ENCODE measurements around the gene P2RY8.
A peak's percentile ranks its signal among the peaks of the same experiment; 100 is the strongest.

The P2RY8 gene

DNA sequence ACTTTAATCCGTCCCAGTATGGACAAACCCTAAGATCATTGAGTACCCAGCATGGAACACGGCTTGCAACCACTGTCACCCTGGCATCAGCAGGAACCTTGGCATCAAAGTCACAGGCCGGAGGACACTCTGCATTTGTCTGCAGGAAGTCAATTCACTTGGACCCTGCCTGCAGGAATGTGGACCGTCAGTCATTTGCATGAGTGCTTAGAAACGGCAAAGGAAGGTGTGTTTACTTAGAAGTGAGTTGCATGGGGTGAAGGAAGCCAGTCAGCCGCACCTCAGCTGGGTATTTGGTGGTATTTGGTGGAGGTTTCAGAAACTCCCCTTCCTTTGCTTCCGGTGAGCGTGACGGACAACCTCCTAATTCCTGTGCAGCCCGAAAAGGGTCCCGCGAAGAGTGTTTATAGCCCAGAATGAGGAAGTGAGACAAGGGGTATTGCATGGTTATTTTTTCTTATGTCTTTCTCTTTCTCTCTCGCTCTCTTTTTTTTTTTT, 15.5 kb downstream of the P2RY8 start:
- H3K4me3 Mint-ChIP-seq = peak overlapping the region; percentile 75 to 76
- DNase-seq (peak; percentile 68 to 76 (median 68)), ATAC-seq (replicated peaks) (peak; percentile 92)
- H3K27ac Mint-ChIP-seq = peak overlapping the region; percentile 90 to 92
- peaks cover 50% of the 10 kb centered on the region for H3K36me3 Mint-ChIP-seq (ENCODE audit: insufficient read depth)
- peaks cover 46 to 57% of the 10 kb centered on the region in 2 donors for H3K4me1 Mint-ChIP-seq (ENCODE audit: low read depth in 2 of 2)
- H3K27me3 Mint-ChIP-seq = no peaks in the 10 kb centered on the region
- H3K9me3 Mint-ChIP-seq = peaks cover 0 to 5% of the 10 kb centered on the region in 2 donors

DNA sequence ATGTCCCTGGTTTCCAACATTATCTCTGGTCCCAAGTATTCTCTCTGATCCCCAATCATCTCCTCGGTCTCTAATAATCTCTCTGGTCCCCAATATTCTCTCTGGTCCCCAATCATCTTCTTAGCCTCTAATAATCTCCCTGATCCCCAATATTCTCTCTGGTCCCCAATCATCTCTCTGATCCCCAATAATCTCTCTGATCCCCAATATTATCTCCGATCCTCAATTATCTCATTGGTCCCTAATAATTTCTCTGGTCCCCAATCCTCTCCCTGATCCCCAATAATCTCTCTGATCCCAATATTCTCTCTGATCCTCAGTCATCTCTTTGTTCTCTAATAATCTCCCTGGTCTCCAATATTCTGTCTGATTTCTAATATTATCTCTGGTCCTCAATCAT, 16.6 kb downstream of the P2RY8 start:
- H3K27ac Mint-ChIP-seq = peak overlapping the region; percentile 90 to 92
- no peak for ATAC-seq (replicated peaks)
- peak overlapping the region in 1 of 2 donors; percentile 75 for H3K4me3 Mint-ChIP-seq
- DNase-seq = no peak
- H3K4me1 Mint-ChIP-seq (ENCODE audit: low read depth in 2 of 2) = peaks cover 51 to 64% of the 10 kb centered on the region in 2 donors
- H3K36me3 Mint-ChIP-seq (ENCODE audit: insufficient read depth) = peaks cover 59% of the 10 kb centered on the region
- H3K27me3 Mint-ChIP-seq = no peaks in the 10 kb centered on the region
- H3K9me3 Mint-ChIP-seq = peaks cover 0 to 5% of the 10 kb centered on the region in 2 donors

DNA sequence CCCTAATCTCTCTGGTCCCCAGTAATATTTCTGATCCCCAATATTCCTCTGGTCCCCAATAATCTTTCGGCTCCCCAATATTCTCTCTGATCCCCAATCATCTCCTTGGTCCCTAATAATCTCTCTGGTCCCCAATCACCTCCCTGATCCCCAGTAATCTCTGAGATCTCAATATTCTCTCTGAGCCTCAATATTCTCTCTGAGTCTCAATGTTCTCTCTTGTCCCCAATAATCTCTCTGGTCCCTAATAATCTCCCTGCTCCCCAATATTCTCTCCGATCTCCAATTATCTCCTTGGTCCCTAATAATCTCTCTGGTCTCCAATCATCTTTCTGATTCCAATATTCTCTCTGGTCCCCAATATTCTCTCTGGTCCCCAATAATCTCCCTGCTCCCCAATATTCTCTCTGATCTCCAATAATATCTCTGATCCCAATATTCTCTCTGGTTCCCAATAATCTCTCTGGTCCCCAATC, 17.9 kb downstream of the P2RY8 start:
- peaks cover 51 to 65% of the 10 kb centered on the region in 2 donors for H3K4me1 Mint-ChIP-seq (ENCODE audit: low read depth in 2 of 2)
- ATAC-seq (replicated peaks) (no peak), DNase-seq (no peak)
- H3K36me3 Mint-ChIP-seq (ENCODE audit: insufficient read depth) = peaks cover 61% of the 10 kb centered on the region
- peaks cover 0 to 5% of the 10 kb centered on the region in 2 donors for H3K9me3 Mint-ChIP-seq
- no peaks in the 10 kb centered on the region for H3K27me3 Mint-ChIP-seq
- peak overlapping the region; percentile 90 to 92 for H3K27ac Mint-ChIP-seq
- H3K4me3 Mint-ChIP-seq = peak overlapping the region; percentile 15 to 75

DNA sequence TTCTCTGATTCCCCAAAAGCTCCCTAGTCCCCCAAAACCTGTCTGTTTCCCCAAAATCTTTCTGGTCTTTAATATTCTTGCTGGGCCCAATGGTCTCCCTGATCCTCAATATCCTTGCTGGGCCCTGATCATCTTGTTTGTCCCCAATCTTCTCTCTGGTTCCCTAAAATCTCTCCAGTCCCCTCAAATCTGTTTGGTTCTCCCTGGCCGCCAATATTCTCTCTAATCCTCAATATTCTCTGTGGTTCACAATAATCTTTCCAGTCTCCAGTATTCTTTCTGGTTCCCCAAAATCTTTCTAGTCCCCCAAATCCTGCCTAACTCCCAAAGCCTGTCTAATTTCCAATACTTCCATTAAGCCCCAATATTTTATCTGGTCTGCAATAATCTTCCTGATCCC, 18.5 kb downstream of the P2RY8 start:
- Mint-ChIP-seq H3K4me3 (peak overlapping the region; percentile 6 to 52), H3K4me1 (ENCODE audit: low read depth in 2 of 2) (peaks cover 54 to 70% of the 10 kb centered on the region in 2 donors), H3K9me3 (peaks cover 0 to 5% of the 10 kb centered on the region in 2 donors), H3K27me3 (no peaks in the 10 kb centered on the region), H3K36me3 (ENCODE audit: insufficient read depth) (peaks cover 62% of the 10 kb centered on the region), H3K27ac (peak overlapping the region; percentile 90 to 92)
- ATAC-seq (replicated peaks) (no peak), DNase-seq (no peak)

DNA sequence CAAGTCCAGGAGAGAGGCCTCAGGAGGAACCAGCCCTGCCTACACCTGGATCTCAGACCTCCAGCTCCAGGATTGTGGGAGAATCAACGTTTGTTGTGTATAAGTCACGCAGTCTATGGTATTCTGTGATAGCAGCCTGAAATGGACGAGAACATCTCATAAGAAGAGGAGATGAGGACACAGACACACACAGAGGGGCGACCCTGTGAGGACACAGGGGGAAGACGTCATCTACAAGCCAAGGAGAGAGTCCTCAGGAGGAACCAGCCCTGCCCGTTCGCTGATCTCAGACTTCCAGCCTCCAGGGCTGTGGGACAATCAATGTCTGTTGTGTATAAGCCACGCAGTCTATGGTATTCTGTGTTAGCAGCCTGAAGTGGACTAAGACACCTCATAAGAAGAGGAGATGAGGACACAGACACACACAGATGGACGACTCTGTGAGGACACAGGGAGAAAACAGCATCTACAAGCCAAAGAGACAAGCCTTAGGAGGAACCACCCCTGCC, 20.3 kb downstream of the P2RY8 start:
- peak overlapping the region; percentile 28 to 38 for H3K4me3 Mint-ChIP-seq
- H3K27ac Mint-ChIP-seq = peak overlapping the region; percentile 86 to 90
- no peaks in the 10 kb centered on the region for H3K27me3 Mint-ChIP-seq
- DNase-seq (no peak), ATAC-seq (replicated peaks) (no peak)
- peaks cover 0 to 8% of the 10 kb centered on the region in 2 donors for H3K9me3 Mint-ChIP-seq
- peaks cover 72% of the 10 kb centered on the region for H3K36me3 Mint-ChIP-seq (ENCODE audit: insufficient read depth)
- peaks cover 50 to 73% of the 10 kb centered on the region in 2 donors for H3K4me1 Mint-ChIP-seq (ENCODE audit: low read depth in 2 of 2)

DNA sequence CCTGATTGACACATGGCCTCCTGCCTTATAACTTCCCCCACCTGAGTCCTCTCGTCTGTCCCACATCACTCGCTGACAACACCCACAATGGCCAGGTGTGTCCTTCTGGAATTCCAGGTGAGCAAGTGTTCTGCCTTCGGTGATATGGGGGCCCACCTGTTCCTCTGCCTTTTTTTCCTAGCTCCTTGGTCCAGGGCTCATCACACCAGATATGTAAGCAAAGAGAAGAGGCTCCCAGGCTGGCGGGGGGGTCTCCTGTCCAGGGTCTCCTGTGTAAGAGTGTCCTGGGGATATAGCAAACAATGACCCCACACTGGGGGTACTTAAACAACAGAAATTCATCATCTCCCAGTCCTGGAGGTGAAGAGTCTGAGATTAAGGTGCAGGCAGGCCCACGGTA, 25.2 kb downstream of the P2RY8 start:
- H3K4me1 Mint-ChIP-seq (ENCODE audit: low read depth in 2 of 2) = peaks cover 18 to 37% of the 10 kb centered on the region in 2 donors
- H3K27ac Mint-ChIP-seq = peak overlapping the region; percentile 12 to 59

DNA sequence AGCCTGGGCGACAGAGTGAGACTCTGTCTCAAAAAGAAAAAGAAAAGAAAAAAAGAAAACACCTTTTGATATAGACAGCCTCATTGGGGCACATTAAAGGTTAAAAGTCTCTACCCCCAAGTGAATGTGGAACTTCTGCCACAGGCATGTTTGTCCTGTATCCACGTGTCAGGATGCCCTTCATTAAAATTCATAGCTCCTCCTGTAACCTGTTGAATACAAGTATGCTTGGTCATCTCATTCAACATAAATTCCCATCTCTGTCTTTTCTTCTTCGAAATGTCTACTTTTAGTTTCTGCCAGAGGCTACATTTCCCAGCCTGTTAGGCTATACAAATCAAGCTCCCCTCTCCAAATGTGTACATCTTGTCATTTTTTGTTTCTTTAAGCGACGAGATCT, 25.8 kb downstream of the P2RY8 start:
- Mint-ChIP-seq H3K9me3 (peaks cover 0 to 3% of the 10 kb centered on the region in 2 donors), H3K27me3 (no peaks in the 10 kb centered on the region), H3K4me1 (ENCODE audit: low read depth in 2 of 2) (peaks cover 13 to 34% of the 10 kb centered on the region in 2 donors), H3K36me3 (ENCODE audit: insufficient read depth) (peaks cover 38% of the 10 kb centered on the region), H3K4me3 (no peak overlapping the region), H3K27ac (peak overlapping the region; percentile 12 to 59)
- ATAC-seq (replicated peaks) (no peak), DNase-seq (no peak)

More for the DNA sequence above, 25.2 kb downstream of the P2RY8 start:
- DNase-seq (no peak), ATAC-seq (replicated peaks) (no peak)
- Mint-ChIP-seq H3K9me3 (peaks cover 0 to 3% of the 10 kb centered on the region in 2 donors), H3K36me3 (ENCODE audit: insufficient read depth) (peaks cover 45% of the 10 kb centered on the region), H3K27me3 (no peaks in the 10 kb centered on the region), H3K4me3 (peak overlapping the region in 1 of 2 donors; percentile 41)

GRCh38 chrX:1507511-1508463, 29.2 kb downstream of the P2RY8 start:
- H3K27ac Mint-ChIP-seq = no peak overlapping the region
- peaks cover 15 to 35% of the 10 kb centered on the region in 2 donors for H3K4me1 Mint-ChIP-seq (ENCODE audit: low read depth in 2 of 2)
- H3K4me3 Mint-ChIP-seq = no peak overlapping the region
- H3K27me3 Mint-ChIP-seq = no peaks in the 10 kb centered on the region
- H3K36me3 Mint-ChIP-seq (ENCODE audit: insufficient read depth) = peaks cover 49% of the 10 kb centered on the region
- DNase-seq (peak; percentile 65 to 81 (median 67)), ATAC-seq (replicated peaks) (peak; percentile 88)
- H3K9me3 Mint-ChIP-seq = no peaks in the 10 kb centered on the region

- Mint-ChIP-seq H3K27me3 (no peaks in the 10 kb centered on the region), H3K4me3 (no peak overlapping the region), H3K9me3 (no peaks in the 10 kb centered on the region), H3K36me3 (ENCODE audit: insufficient read depth) (peaks cover 52% of the 10 kb centered on the region), H3K4me1 (ENCODE audit: low read depth in 2 of 2) (peaks cover 23 to 39% of the 10 kb centered on the region in 2 donors), H3K27ac (no peak overlapping the region)
- ATAC-seq (replicated peaks) (no peak), DNase-seq (no peak)
Observed at GRCh38 chrX:1506916-1507315, 30.1 kb downstream of the P2RY8 start.

GRCh38 chrX:1502853-1503252, 34.1 kb downstream of the P2RY8 start:
- peak overlapping the region in 1 of 2 donors; percentile 21 for H3K4me3 Mint-ChIP-seq

DNA sequence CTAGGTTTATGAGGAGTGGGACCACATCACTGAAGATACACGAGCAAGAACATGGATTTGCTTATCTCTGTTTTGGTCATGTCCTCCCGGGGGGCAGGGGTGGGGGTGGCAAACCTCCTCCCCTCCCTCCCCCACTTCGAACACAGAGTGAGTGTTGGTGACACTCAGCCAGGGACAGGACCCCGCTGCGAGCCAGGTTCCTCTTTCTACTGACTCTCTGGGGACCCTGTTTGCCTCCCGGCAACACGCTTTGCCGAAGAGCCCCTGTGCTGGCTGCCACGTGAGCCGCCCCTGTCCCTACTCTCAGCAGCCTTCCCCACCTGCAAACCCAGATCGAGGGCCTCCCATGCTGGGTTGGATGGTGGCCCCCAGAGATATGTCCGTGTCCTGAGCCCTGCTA, 34.7 kb downstream of the P2RY8 start:
- Mint-ChIP-seq H3K27me3 (no peaks in the 10 kb centered on the region), H3K4me1 (ENCODE audit: low read depth in 2 of 2) (peaks cover 25 to 42% of the 10 kb centered on the region in 2 donors), H3K27ac (peak overlapping the region; percentile 87 to 90), H3K36me3 (ENCODE audit: insufficient read depth) (peaks cover 74% of the 10 kb centered on the region), H3K9me3 (no peaks in the 10 kb centered on the region), H3K4me3 (peak overlapping the region in 1 of 2 donors; percentile 27)
- DNase-seq (no peak), ATAC-seq (replicated peaks) (peak; percentile 12)

More at GRCh38 chrX:1502853-1503252, 34.1 kb downstream of the P2RY8 start:
- peaks cover 68% of the 10 kb centered on the region for H3K36me3 Mint-ChIP-seq (ENCODE audit: insufficient read depth)
- no peaks in the 10 kb centered on the region for H3K27me3 Mint-ChIP-seq
- peak overlapping the region; percentile 87 to 90 for H3K27ac Mint-ChIP-seq
- DNase-seq (no peak), ATAC-seq (replicated peaks) (no peak)
- peaks cover 22 to 39% of the 10 kb centered on the region in 2 donors for H3K4me1 Mint-ChIP-seq (ENCODE audit: low read depth in 2 of 2)
- no peaks in the 10 kb centered on the region for H3K9me3 Mint-ChIP-seq

DNA sequence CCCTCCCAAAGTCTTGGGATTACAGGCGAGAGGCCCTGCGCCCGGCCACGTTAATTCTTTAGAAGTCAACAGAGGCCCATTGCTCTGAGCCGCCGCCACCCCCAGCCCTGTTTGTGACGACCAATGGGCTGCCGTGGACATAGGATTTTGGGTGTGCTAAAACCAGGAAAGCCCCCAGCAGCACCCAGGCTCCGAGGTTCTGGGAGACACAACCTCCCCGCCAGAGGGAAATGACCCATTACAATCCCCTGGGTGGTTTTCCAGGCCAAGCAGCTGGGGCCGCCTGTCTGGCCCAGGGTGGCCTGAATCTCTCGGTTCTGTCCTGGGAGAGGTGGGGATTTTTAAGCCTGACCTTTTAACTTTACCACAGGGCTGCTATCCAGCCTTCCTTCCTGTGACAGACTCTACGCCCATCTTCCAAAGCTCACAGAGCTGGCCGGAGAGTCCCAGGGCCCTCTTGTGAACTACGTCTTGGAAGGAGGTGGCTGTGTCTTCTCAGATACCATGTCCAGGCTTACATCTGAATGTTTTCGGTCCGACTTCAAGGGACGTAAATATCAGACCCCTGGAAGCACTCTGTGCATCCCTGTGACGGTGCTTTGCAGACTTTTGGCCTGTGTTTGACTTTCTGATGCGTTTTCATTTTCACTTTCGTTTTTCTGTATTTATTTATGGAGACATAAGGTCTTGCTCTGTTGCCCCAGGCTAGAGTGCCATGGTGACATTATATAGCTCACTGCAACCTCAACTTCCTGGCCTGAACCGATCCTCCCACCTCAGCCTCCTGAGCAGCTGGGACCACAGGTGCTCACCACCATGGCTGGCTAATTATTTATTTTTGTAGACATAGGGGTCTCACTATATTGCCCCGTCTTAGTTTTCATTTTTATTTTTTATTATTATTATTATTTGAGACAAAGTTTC, 36.0 kb downstream of the P2RY8 start:
- DNase-seq = peak in 1 of 3 experiments; percentile 34
- Mint-ChIP-seq H3K27ac (peak overlapping the region; percentile 87 to 90), H3K4me1 (ENCODE audit: low read depth in 2 of 2) (peaks cover 27 to 43% of the 10 kb centered on the region in 2 donors), H3K4me3 (peak overlapping the region; percentile 57 to 72), H3K27me3 (no peaks in the 10 kb centered on the region), H3K9me3 (no peaks in the 10 kb centered on the region), H3K36me3 (ENCODE audit: insufficient read depth) (peaks cover 85% of the 10 kb centered on the region)
- ATAC-seq (replicated peaks) = peak; percentile 78

Measured in effector memory CD8-positive, alpha-beta T cell (primary cell).